RWPE2 (cell line): Measurements from ENCODE around the gene KIAA1671.

Experiments used
- ATAC-seq: fragments of 200-7000 bp; cut with Tn5 transposase; 3 replicates; pipeline ENCODE4 v1.9.1; 2021; ENCODE audit warnings: low read depth
- DNase-seq: peaks from one replicate; pipeline ENCODE4 v3.0.0-alpha.2; 2020; ENCODE audit warnings: low spot score
- H3K27ac ChIP-seq: fragments of 450-650 bp; 2 replicates; pipeline ENCODE4 v1.5.1; 2017; ENCODE audit warnings: mild to moderate bottlenecking; ENCODE audit not compliant: poor library complexity, severe bottlenecking
- H3K27me3 ChIP-seq: fragments of 250-450 bp; sonication (Bioruptor Pico); 2 replicates; pipeline ENCODE4 v1.5.1; 2021; ENCODE audit warnings: mild to moderate bottlenecking, moderate library complexity; ENCODE audit not compliant: insufficient read depth, poor library complexity, severe bottlenecking
- H3K36me3 ChIP-seq: fragments of 250-450 bp; sonication (Bioruptor Pico); 2 replicates; pipeline ENCODE4 v1.5.1; 2020; ENCODE audit warnings: low read depth, mild to moderate bottlenecking, moderate library complexity
- H3K4me1 ChIP-seq: fragments of 250-450 bp; sonication (Bioruptor Pico); 2 replicates; pipeline ENCODE4 v1.5.1; 2021; ENCODE audit warnings: mild to moderate bottlenecking, moderate library complexity; ENCODE audit not compliant: insufficient read depth, poor library complexity, severe bottlenecking
- H3K4me3 ChIP-seq: fragments of 250-450 bp; sonication (Bioruptor Pico); 2 replicates; pipeline ENCODE4 v1.5.1; 2021; ENCODE audit warnings: mild to moderate bottlenecking, moderate library complexity; ENCODE audit not compliant: severe bottlenecking
- H3K9me3 ChIP-seq: fragments of 250-450 bp; sonication (Bioruptor Pico); 2 replicates; pipeline ENCODE4 v1.5.1; 2021; ENCODE audit warnings: mild to moderate bottlenecking, moderate library complexity; ENCODE audit not compliant: severe bottlenecking
- TF ChIP-seq, protein P1 (sequence below): fragments of 450-650 bp; IDR thresholded peaks from one replicate; pipeline ENCODE4 v1.5.1; 2017; ENCODE audit warnings: mild to moderate bottlenecking, moderate library complexity; ENCODE audit not compliant: poor library complexity, severe bottlenecking

The KIAA1671 gene

DNA sequence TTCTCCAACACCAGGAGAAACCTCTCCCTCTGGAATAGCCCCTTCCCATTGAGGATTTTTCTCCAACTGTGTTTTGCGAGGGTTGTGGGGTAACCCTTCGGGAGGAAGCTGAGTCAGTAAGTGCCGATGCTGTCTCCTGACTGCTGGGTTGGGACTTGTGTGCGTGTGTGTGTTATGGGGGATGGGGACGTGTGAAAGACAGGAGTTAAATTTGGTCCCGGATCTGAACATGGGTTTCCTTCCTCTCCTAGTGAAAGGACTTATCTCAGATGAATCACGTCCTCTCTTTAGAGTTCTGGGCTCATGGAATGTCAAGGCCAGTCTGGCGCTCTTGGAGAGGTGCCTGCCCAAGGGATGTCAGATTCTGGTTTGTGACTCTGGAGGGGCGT is 33.3 kb downstream of the KIAA1671 start:
- Histone ChIP-seq H3K27me3 (no peaks in the 10 kb centered on the region), H3K36me3 (peaks cover 15% of the 10 kb centered on the region), H3K27ac (peak overlapping the region; percentile 96), H3K9me3 (no peaks in the 10 kb centered on the region), H3K4me1 (peaks cover 57% of the 10 kb centered on the region), H3K4me3 (no peak overlapping the region)
- DNase-seq (peak; percentile 91), ATAC-seq (peak; percentile 91)
- TF ChIP-seq, protein P1, sequence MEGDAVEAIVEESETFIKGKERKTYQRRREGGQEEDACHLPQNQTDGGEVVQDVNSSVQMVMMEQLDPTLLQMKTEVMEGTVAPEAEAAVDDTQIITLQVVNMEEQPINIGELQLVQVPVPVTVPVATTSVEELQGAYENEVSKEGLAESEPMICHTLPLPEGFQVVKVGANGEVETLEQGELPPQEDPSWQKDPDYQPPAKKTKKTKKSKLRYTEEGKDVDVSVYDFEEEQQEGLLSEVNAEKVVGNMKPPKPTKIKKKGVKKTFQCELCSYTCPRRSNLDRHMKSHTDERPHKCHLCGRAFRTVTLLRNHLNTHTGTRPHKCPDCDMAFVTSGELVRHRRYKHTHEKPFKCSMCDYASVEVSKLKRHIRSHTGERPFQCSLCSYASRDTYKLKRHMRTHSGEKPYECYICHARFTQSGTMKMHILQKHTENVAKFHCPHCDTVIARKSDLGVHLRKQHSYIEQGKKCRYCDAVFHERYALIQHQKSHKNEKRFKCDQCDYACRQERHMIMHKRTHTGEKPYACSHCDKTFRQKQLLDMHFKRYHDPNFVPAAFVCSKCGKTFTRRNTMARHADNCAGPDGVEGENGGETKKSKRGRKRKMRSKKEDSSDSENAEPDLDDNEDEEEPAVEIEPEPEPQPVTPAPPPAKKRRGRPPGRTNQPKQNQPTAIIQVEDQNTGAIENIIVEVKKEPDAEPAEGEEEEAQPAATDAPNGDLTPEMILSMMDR = no peak

DNA sequence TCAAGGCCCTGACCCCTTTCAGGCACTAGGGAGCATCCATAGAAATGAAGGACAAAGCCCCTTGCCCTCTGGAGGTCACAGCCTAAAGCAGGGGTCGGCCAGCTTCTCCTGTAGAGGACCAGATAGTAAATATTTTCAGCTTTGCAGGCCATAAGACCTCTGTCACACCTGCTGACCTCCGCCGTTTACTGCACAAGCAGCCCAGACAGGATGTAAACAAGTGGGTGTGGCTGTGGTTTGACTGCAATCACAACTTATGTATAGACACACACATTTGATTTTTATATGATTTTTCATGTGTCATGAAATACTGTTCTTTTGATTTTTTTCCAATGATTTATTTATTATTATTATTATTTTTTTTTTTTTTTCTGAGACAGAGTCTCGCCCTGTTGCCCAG is 34.3 kb downstream of the KIAA1671 start:
- Histone ChIP-seq H3K4me1 (peaks cover 58% of the 10 kb centered on the region), H3K36me3 (peaks cover 15% of the 10 kb centered on the region), H3K27ac (peak overlapping the region; percentile 96), H3K9me3 (no peaks in the 10 kb centered on the region), H3K4me3 (no peak overlapping the region), H3K27me3 (no peaks in the 10 kb centered on the region)
- ATAC-seq = no peak
- TF ChIP-seq, protein P1 = no peak
- DNase-seq = no peak

DNA sequence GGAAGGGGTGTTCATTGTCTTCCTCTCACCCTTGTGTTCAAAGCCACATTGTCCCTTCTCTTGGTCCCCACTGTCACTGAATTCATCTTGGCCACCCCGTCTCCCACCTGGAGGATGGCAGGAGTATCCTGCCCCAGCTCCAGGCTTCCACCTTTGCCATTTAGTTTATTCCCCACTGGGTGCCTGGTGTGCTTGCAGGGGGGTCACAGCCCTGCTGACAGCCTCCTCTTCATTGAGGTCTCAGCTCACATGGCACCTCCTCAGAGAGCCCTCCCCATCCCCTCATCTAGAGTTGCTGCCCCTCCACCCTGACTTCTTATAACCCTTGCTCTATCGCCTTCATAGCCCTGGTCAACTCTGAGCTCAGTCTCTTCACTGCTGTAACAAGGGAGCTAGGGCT is 36.6 kb downstream of the KIAA1671 start:
- peak overlapping the region; percentile 96 for H3K27ac ChIP-seq
- ATAC-seq = no peak
- no peak overlapping the region for H3K4me3 ChIP-seq
- H3K4me1 ChIP-seq = peaks cover 73% of the 10 kb centered on the region
- no peaks in the 10 kb centered on the region for H3K27me3 ChIP-seq
- no peaks in the 10 kb centered on the region for H3K9me3 ChIP-seq
- peaks cover 12% of the 10 kb centered on the region for H3K36me3 ChIP-seq
- no peak for DNase-seq
- TF ChIP-seq, protein P1 = no peak

DNA sequence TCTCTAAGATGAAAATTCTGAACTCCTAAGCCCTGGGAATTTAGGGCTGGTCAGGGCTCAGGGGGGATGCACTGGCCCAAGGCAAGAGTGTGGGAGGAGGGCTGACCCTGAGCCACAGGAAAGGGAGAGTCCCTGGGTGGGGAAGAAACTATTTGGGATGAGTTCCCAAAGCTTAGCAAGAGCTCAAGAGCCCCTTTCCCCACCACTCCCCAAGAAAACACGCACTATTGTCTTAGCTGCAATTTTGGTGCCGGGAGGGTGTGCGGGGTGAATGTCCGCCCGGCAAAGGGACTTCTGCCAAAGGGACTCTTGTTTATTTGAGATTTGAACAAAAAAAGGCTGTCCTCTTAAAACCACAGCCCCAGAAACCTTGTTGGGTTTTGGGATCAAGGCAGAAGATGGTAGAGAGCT is 37.0 kb downstream of the KIAA1671 start:
- TF ChIP-seq, protein P1 = no peak
- H3K4me1 ChIP-seq = peaks cover 74% of the 10 kb centered on the region
- H3K27ac ChIP-seq = peak overlapping the region; percentile 96

DNA sequence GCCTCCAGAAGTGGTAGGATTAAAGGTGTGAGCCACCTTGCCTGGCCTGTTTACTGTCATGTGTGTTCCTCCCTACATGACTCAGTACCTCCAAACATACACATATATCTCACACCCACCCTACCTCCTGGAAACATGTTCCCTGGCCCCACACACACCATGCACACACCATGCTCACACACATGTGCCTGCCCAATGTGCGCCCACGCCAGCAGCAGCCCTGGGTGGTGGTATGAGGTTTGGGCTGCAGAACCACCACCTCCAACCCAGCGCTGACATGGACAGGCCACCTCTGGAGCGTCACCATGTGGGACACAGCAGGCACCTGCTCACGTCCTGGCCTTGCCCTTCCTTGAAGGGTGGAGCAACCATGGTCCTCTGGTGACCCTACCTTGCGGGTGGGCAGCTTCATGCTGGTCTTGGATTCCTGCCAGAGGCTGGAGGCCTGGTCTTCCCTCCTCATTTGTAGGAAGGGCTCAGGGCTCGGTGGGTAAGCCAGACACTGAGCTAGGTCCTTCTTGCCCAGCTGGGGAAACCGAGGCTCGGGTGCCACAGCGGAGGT is 37.9 kb downstream of the KIAA1671 start:
- TF ChIP-seq, protein P1 = no peak
- ATAC-seq (no peak), DNase-seq (no peak)
- no peaks in the 10 kb centered on the region for H3K9me3 ChIP-seq
- H3K4me3 ChIP-seq = no peak overlapping the region
- H3K4me1 ChIP-seq = peaks cover 68% of the 10 kb centered on the region
- H3K27ac ChIP-seq = peak overlapping the region; percentile 96
- H3K36me3 ChIP-seq = peaks cover 13% of the 10 kb centered on the region
- no peaks in the 10 kb centered on the region for H3K27me3 ChIP-seq

More for the DNA sequence above, 37.0 kb downstream of the KIAA1671 start:
- no peak for ATAC-seq
- no peaks in the 10 kb centered on the region for H3K27me3 ChIP-seq
- peaks cover 12% of the 10 kb centered on the region for H3K36me3 ChIP-seq
- DNase-seq = no peak
- H3K9me3 ChIP-seq = no peaks in the 10 kb centered on the region
- no peak overlapping the region for H3K4me3 ChIP-seq
